Measurements from ENCODE around the gene ZNF343.

GRCh38 chr20:2509794-2510193 lies 1.1 kb upstream of the ZNF343 start:
- TF ChIP-seq EZH2 (IDR thresholded peaks at IDR 0.05; ENCODE audit: borderline replicate concordance, low read depth, low read length, poor library complexity, severe bottlenecking), result no peak
- TF ChIP-seq, protein P1, sequence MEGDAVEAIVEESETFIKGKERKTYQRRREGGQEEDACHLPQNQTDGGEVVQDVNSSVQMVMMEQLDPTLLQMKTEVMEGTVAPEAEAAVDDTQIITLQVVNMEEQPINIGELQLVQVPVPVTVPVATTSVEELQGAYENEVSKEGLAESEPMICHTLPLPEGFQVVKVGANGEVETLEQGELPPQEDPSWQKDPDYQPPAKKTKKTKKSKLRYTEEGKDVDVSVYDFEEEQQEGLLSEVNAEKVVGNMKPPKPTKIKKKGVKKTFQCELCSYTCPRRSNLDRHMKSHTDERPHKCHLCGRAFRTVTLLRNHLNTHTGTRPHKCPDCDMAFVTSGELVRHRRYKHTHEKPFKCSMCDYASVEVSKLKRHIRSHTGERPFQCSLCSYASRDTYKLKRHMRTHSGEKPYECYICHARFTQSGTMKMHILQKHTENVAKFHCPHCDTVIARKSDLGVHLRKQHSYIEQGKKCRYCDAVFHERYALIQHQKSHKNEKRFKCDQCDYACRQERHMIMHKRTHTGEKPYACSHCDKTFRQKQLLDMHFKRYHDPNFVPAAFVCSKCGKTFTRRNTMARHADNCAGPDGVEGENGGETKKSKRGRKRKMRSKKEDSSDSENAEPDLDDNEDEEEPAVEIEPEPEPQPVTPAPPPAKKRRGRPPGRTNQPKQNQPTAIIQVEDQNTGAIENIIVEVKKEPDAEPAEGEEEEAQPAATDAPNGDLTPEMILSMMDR (conservative IDR thresholded peaks at IDR 0.05; ENCODE audit: low read depth, low read length), result no peak

Data from A673 (cell line).